Suprapubic skin (tissue), 3 donors: ENCODE results near the gene RAPGEF2.
"Not testable (repeated sequence)": the region's sequence is repeated elsewhere in the genome, so short reads cannot be mapped to it uniquely, and the experiment has no call there.

Source experiments
- CTCF ChIP-seq, 2 donors: fragments of 200-600 bp in 1 of 2; fragments of 450-650 bp in 1 of 2; sonication (generic) in 1 of 2; IDR thresholded peaks; one replicate each; pipeline ENCODE4 v1.5.1; 2016 to 2019; ENCODE audit warnings: antibody characterized with exemption in 2 of 2, mild to moderate bottlenecking in 1 of 2, moderate library complexity in 1 of 2
- POLR2AphosphoS5 ChIP-seq, 3 donors: sonication (generic); formaldehyde crosslinking; IDR thresholded peaks; one replicate each; pipeline ENCODE4 v1.6.1; 2017; ENCODE audit warnings: antibody characterized with exemption in 3 of 3

- TF ChIP-seq CTCF, POLR2AphosphoS5 (IDR thresholded peaks at IDR 0.05): not testable (repeated sequence)
These were observed 13.2 kb downstream of the RAPGEF2 start for GRCh38 chr4:159116098-159116497.
